Fibroblast of lung (primary cell): ENCODE results near the gene RIPK4. TPM values are rescaled to one million over a fixed set of nuclear protein-coding genes. Genes with fewer than 3 reads are reported as not detected.

Experiments
- DNase-seq, 2 donors: peaks; one replicate each; pipeline versions ENCODE4 v3.0.0 to v3.0.0-alpha.2; 2010; ENCODE audit warnings: low read depth in 2 of 2
- H2AFZ ChIP-seq: 2 replicates; pipeline ENCODE4 v1.5.1; 2012; ENCODE audit warnings: low read length, control low read depth, inconsistent platforms
- H3K27ac ChIP-seq: 2 replicates; pipeline ENCODE4 v1.5.1; 2011; ENCODE audit warnings: low read length, control low read depth; ENCODE audit not compliant: insufficient read depth
- H3K27me3 ChIP-seq: 2 replicates; pipeline ENCODE4 v1.5.1; 2011; ENCODE audit warnings: mild to moderate bottlenecking, low read length; ENCODE audit not compliant: control insufficient read depth, insufficient read depth
- H3K36me3 ChIP-seq: 2 replicates; pipeline ENCODE4 v1.5.1; 2011; ENCODE audit warnings: low read length; ENCODE audit not compliant: control insufficient read depth, insufficient read depth
- H3K4me1 ChIP-seq: 2 replicates; pipeline ENCODE4 v1.5.1; 2011; ENCODE audit warnings: low read length; ENCODE audit not compliant: control insufficient read depth, insufficient read depth; ENCODE audit errors: extremely low read depth
- H3K4me2 ChIP-seq: 2 replicates; pipeline ENCODE4 v1.5.1; 2011; ENCODE audit warnings: low read length, control low read depth; ENCODE audit not compliant: insufficient read depth; ENCODE audit errors: extremely low read depth
- H3K4me3 ChIP-seq, 4 experiments: fragments of 200-600 bp in 1 of 4; sonication (generic) in 1 of 4; replicated peaks in 1 of 4; 2 replicates each; pipeline ENCODE4 v1.5.1; 2011 to 2016; ENCODE audit warnings: low read length in 4 of 4, low read depth in 3 of 4, mild to moderate bottlenecking in 3 of 4, control low read depth in 2 of 4, inconsistent platforms in 1 of 4, mixed read lengths in 1 of 4; ENCODE audit not compliant: insufficient read depth in 1 of 4; ENCODE audit errors: control extremely low read depth in 1 of 4
- H3K79me2 ChIP-seq: 2 replicates; pipeline ENCODE4 v1.5.1; 2012; ENCODE audit warnings: mild to moderate bottlenecking, low read length, inconsistent platforms; ENCODE audit not compliant: control insufficient read depth, insufficient read depth
- H3K9ac ChIP-seq: 2 replicates; pipeline ENCODE4 v1.5.1; 2011; ENCODE audit warnings: mild to moderate bottlenecking, low read length, control low read depth; ENCODE audit not compliant: insufficient read depth
- H3K9me3 ChIP-seq: 2 replicates; pipeline ENCODE4 v1.5.1; 2012; ENCODE audit warnings: low read depth, low read length; ENCODE audit not compliant: control insufficient read depth, insufficient read depth
- H4K20me1 ChIP-seq: 2 replicates; pipeline ENCODE4 v1.5.1; 2011; ENCODE audit warnings: low read length; ENCODE audit not compliant: control insufficient read depth, insufficient read depth; ENCODE audit errors: extremely low read depth
- CTCF ChIP-seq, 2 donors: IDR thresholded peaks in 1 of 2; conservative IDR thresholded peaks in 1 of 2; 1 replicate in 1 of 2; 2 replicates in 1 of 2; pipeline ENCODE4 v1.5.1; 2011 to 2012; ENCODE audit warnings: low read length in 2 of 2, control low read depth in 1 of 2, inconsistent platforms in 1 of 2, low read depth in 1 of 2, mild to moderate bottlenecking in 1 of 2
- EZH2 ChIP-seq: IDR thresholded peaks from 2 replicates; pipeline ENCODE4 v1.5.1; 2012; ENCODE audit warnings: low read length, control low read depth, mild to moderate bottlenecking; ENCODE audit errors: missing control alignments
- polyA plus RNA-seq, 2 donors: library from polyadenylated mRNA; depleted of rRNA in 1 of 2; stranded (reverse) in 1 of 2; unstranded in 1 of 2; fragments of >200 nt; gene quantifications; 2 replicates each; pipeline ENCODE4 v1.2.1, GENCODE V29; 2011 to 2012; ENCODE audit warnings: missing spikeins in 1 of 2
- total RNA-seq: library from RNA; depleted of rRNA; stranded (reverse); fragments of >200 nt; gene quantifications from 2 replicates; pipeline ENCODE4 v1.2.1, GENCODE V29; 2014

The RIPK4 gene
- total and polyA plus RNA-seq, 2 donors (not counting 1 experiment from before 2014, with no cell fraction given), result under 0.01 TPM; not detected in 1

- Histone ChIP-seq H4K20me1 (no peaks in the 10 kb centered on the region), H3K9ac (no peak overlapping the region)
Observed at GRCh38 chr21:41784456-41785102, 17.7 kb upstream of the RIPK4 start.

GRCh38 chr21:41783476-41784180, 16.8 kb upstream of the RIPK4 start:
- Histone ChIP-seq H3K4me2 (no peak overlapping the region), H2AFZ (no peak overlapping the region), H3K79me2 (no peaks in the 10 kb centered on the region), H3K27me3 (peaks cover 10% of the 10 kb centered on the region), H3K9me3 (no peaks in the 10 kb centered on the region), H3K4me1 (no peaks in the 10 kb centered on the region), H3K27ac (no peak overlapping the region), H3K36me3 (no peaks in the 10 kb centered on the region), H4K20me1 (no peaks in the 10 kb centered on the region), H3K4me3 (no peak overlapping the region), H3K9ac (no peak overlapping the region)
- TF ChIP-seq CTCF (conservative IDR thresholded peaks at IDR 0.05 in 1 of 2, IDR thresholded peaks at IDR 0.05 in 1 of 2; ENCODE audit: low read depth in 1 of 2, low read length in 2 of 2) (no peak), EZH2 (no peak)
- peak in 1 of 2 donors; percentile 54 for DNase-seq

More at GRCh38 chr21:41784456-41785102, 17.7 kb upstream of the RIPK4 start:
- Histone ChIP-seq H3K27ac (no peak overlapping the region), H3K27me3 (peaks cover 9% of the 10 kb centered on the region), H3K4me2 (no peak overlapping the region), H2AFZ (no peak overlapping the region), H3K4me1 (no peaks in the 10 kb centered on the region), H3K36me3 (no peaks in the 10 kb centered on the region), H3K4me3 (no peak overlapping the region), H3K79me2 (no peaks in the 10 kb centered on the region), H3K9me3 (no peaks in the 10 kb centered on the region)
- no peak for DNase-seq
- TF ChIP-seq EZH2, result no peak
- no peak for TF ChIP-seq CTCF (conservative IDR thresholded peaks at IDR 0.05 in 1 of 2, IDR thresholded peaks at IDR 0.05 in 1 of 2; ENCODE audit: low read depth in 1 of 2, low read length in 2 of 2)

- TF ChIP-seq CTCF (conservative IDR thresholded peaks at IDR 0.05 in 1 of 2, IDR thresholded peaks at IDR 0.05 in 1 of 2; ENCODE audit: low read depth in 1 of 2, low read length in 2 of 2) (no peak), EZH2 (peak; percentile 11)
- no peak overlapping the region for H3K9ac ChIP-seq
- H3K79me2 ChIP-seq, result no peaks in the 10 kb centered on the region
- H2AFZ ChIP-seq, result no peak overlapping the region
- no peaks in the 10 kb centered on the region for H4K20me1 ChIP-seq
- H3K4me3 ChIP-seq, result no peak overlapping the region
- DNase-seq, result no peak
- H3K4me2 ChIP-seq, result no peak overlapping the region
- H3K4me1 ChIP-seq, result no peaks in the 10 kb centered on the region
- no peaks in the 10 kb centered on the region for H3K36me3 ChIP-seq
- H3K9me3 ChIP-seq, result no peaks in the 10 kb centered on the region
- H3K27me3 ChIP-seq, result peaks cover 15% of the 10 kb centered on the region
- no peak overlapping the region for H3K27ac ChIP-seq
Observed at GRCh38 chr21:41781050-41781410, 14.2 kb upstream of the RIPK4 start.
